HL-60 (cell line): Measurements from ENCODE around the gene KIAA0232.
A peak's percentile ranks its signal among the peaks of the same experiment; 100 is the strongest.

Experiments
- DNase-seq, 2 experiments: peaks; one replicate each; pipeline ENCODE4 v3.0.0-alpha.2; 2010 to 2020; ENCODE audit warnings: low read depth in 1 of 2, low spot score in 1 of 2
- H3K27ac ChIP-seq: fragments of 250-450 bp; sonication (Bioruptor Pico); replicated peaks from 2 replicates; pipeline ENCODE4 v1.5.1; 2020; ENCODE audit warnings: mild to moderate bottlenecking, moderate library complexity
- H3K27me3 ChIP-seq: fragments of 250-450 bp; sonication (Bioruptor Pico); 2 replicates; pipeline ENCODE4 v1.5.1; 2021; ENCODE audit warnings: mild to moderate bottlenecking, moderate library complexity; ENCODE audit not compliant: insufficient read depth, poor library complexity, severe bottlenecking
- H3K4me3 ChIP-seq: replicated peaks from 2 replicates; pipeline ENCODE4 v1.5.1; 2011; ENCODE audit warnings: mild to moderate bottlenecking, control low read depth, low read length; ENCODE audit not compliant: insufficient read depth
- CTCF ChIP-seq: IDR thresholded peaks from one replicate; pipeline ENCODE4 v1.5.1; 2011; ENCODE audit warnings: low read length, control low read depth, inconsistent platforms; ENCODE audit not compliant: insufficient read depth
- GABPA ChIP-seq: IDR thresholded peaks from 2 replicates; pipeline ENCODE4 v1.6.1; 2012; ENCODE audit warnings: low read depth
- POLR2AphosphoS5 ChIP-seq: IDR thresholded peaks from 2 replicates; pipeline ENCODE4 v1.6.1; 2012; ENCODE audit warnings: low read depth
- REST ChIP-seq: IDR thresholded peaks from 2 replicates; pipeline ENCODE4 v1.6.1; 2012; ENCODE audit warnings: low read depth; ENCODE audit not compliant: insufficient replicate concordance
- SPI1 ChIP-seq: IDR thresholded peaks from 2 replicates; pipeline ENCODE4 v1.6.1; 2012; ENCODE audit warnings: low read depth, mild to moderate bottlenecking, borderline replicate concordance

Gene KIAA0232

GRCh38 chr4:6887591-6888371, 105.3 kb downstream of the KIAA0232 start:
- peak in 1 of 2 experiments; percentile 80 for DNase-seq
- Histone ChIP-seq H3K27me3 (no peaks in the 10 kb centered on the region), H3K4me3 (no peak overlapping the region), H3K27ac (peak overlapping the region; percentile 78)
- TF ChIP-seq CTCF: no peak
- peak; percentile 79 for TF ChIP-seq SPI1
- no peak for TF ChIP-seq REST
- no peak for TF ChIP-seq GABPA
- TF ChIP-seq POLR2AphosphoS5: no peak

GRCh38 chr4:6888506-6889071, 106.1 kb downstream of the KIAA0232 start:
- no peak for TF ChIP-seq POLR2AphosphoS5
- no peak for TF ChIP-seq CTCF
- no peak for TF ChIP-seq SPI1
- no peak for TF ChIP-seq REST
- no peak for TF ChIP-seq GABPA
- peak overlapping the region; percentile 78 for H3K27ac ChIP-seq
- no peaks in the 10 kb centered on the region for H3K27me3 ChIP-seq
- DNase-seq: no peak
- no peak overlapping the region for H3K4me3 ChIP-seq

- TF ChIP-seq REST: no peak
- DNase-seq: no peak
- H3K4me3 ChIP-seq: no peak overlapping the region
- H3K27ac ChIP-seq: no peak overlapping the region
- H3K27me3 ChIP-seq: no peaks in the 10 kb centered on the region
Observed at GRCh38 chr4:6889101-6889735, 106.7 kb downstream of the KIAA0232 start.
